GM19025 (cell line): Measurements from ENCODE around the gene ZSCAN1.
"Not testable (repeated sequence)": the region's sequence is repeated elsewhere in the genome, so short reads cannot be mapped to it uniquely, and the experiment has no call there.

Experiments
- ATAC-seq: cut with Tn5 transposase; IDR thresholded peaks from one replicate; pipeline ENCODE4 v1.9.1; 2021; ENCODE audit warnings: mild to moderate bottlenecking, low read depth, moderate library complexity; ENCODE audit not compliant: unreplicated experiment

ZSCAN1 gene

GRCh38 chr19:58033741-58034476 is at the start of gene ZSCAN1:
Gene ZSCAN1 (plus strand): TSS chr19:58034025. CDS start chr19:58037837, 3,812 bp downstream.
- no peak for ATAC-seq

- no peak for ATAC-seq
These were observed 41.0 kb upstream of the ZSCAN1 start for GRCh38 chr19:57992841-57993240.

- no peak for ATAC-seq
These were observed 33.1 kb upstream of the ZSCAN1 start for GRCh38 chr19:58000677-58001076.

DNA sequence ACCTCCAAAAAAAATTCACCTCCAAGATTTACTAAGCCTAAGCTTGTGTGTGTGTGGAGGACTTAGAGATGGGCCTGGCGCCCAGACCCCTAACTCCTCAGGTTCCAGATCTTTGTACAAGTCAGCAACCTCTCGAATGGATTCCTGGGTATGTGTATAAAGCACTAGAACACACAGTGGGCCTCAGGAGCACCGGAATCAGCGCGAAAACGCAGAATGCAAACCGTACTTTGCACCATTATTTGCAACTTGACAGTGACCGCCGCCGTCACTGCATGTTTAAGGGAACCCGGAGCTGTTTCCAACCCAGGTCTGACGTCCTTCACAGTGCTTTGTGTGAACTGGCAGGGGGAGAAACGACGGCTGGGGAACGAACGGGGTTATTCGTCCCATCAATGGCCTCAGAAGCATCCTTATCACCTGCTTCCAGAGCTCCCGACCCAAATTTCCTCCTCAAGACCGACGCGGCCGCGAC is 31.9 kb upstream of the ZSCAN1 start:
- no peak for ATAC-seq

GRCh38 chr19:58002384-58003173 is 31.2 kb upstream of the ZSCAN1 start, which contains the start of gene ZNF606:
Gene ZNF606 (minus strand): TSS chr19:58002820. CDS start chr19:58001319, 1,501 bp downstream.
- peak; percentile 97 for ATAC-seq

DNA sequence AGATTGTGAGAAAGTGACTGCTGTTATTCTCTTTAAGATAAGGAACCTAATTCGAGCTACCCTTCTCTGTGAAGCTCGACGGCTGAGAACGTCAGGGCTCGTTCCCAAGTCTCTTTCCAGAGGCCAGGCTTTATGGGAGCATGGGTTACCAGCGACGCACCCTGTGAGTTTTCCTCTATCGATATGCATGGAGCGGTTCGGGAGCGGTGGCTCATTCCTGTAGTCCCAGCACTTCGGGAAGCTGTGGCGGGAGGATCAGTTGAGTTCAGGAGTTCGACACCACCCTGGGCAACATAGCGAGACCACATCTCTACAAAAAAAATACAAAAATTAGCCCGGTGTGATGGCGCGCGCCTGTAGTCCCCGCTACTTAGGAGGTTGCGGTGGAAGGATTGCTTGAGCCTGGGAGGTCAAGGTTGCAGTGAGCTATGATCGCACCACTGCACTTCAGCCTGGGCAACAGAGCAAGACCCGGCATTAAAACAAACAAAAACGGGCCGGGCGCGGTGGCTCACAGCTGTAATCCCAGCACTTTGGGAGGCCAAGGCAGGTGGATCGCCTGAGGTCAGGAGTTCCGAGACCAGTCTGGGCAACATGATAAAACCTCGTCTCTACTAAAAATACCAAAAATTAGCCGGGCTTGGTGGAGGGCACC is 30.5 kb upstream of the ZSCAN1 start:
- ATAC-seq: no peak

GRCh38 chr19:58007285-58007684 is 26.5 kb upstream of the ZSCAN1 start:
- no peak for ATAC-seq

- not testable (repeated sequence) for ATAC-seq
These were observed 24.9 kb upstream of the ZSCAN1 start for GRCh38 chr19:58008877-58009276.

DNA sequence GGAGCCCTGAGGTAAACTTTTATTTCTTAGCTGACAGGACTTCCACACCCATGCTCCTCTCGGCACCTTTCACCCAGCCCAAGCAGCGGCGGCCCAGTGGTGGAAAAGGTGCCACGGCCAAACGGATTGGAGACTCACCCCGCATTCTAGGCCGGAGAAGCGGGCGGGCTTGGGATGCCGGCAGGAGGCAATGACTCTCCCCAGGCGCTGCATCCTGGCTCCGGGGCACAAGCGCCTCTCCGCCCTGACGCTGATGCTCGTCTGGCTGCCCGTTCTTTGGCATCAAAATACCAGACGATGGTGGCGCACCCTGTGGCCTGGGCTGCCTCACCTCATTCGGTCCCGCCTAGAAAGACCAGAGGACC is 24.5 kb upstream of the ZSCAN1 start:
- ATAC-seq: no peak

GRCh38 chr19:58009666-58010301 is 24.0 kb upstream of the ZSCAN1 start:
- no peak for ATAC-seq

- no peak for ATAC-seq
These were observed 23.3 kb upstream of the ZSCAN1 start for GRCh38 chr19:58010507-58010906.

DNA sequence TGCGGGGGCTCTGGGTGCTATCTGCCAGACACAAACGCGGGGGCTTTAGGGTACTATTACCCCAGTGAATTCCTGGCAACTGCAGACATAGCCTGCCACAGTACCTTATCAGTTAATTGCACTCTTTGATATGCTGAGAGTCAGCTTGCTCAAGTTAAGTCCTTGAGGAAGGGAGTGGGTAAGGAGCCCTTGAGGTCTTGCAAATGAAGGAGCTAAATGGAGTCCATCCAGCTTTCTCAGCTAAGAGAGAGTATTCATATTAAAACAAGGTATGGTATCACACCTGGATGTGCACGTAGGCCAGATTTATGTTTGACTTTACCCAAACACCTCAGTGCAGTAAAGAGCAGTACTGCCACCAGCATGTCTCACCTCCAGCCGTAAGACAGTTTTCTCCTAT is 19.7 kb upstream of the ZSCAN1 start:
- ATAC-seq: no peak

DNA sequence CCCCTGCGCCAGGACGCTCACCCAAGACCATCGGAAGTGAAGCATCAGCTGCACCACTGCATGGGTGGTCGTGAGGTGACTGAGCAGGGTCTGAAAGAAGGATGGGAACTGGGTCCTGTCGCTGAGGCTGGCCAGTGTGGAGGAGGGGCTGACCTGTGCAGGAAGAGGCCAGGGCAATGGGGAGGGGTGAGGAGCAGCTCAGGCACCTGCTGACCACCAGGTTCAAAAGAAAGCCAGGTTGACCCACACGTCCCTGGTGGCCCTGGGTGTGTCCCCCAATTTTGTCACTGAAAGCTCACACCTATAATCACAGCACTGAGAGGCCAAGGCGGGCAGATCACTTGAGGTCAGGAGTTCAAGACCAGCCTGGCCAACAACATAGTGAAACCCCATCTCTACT is 13.7 kb upstream of the ZSCAN1 start:
- no peak for ATAC-seq

DNA sequence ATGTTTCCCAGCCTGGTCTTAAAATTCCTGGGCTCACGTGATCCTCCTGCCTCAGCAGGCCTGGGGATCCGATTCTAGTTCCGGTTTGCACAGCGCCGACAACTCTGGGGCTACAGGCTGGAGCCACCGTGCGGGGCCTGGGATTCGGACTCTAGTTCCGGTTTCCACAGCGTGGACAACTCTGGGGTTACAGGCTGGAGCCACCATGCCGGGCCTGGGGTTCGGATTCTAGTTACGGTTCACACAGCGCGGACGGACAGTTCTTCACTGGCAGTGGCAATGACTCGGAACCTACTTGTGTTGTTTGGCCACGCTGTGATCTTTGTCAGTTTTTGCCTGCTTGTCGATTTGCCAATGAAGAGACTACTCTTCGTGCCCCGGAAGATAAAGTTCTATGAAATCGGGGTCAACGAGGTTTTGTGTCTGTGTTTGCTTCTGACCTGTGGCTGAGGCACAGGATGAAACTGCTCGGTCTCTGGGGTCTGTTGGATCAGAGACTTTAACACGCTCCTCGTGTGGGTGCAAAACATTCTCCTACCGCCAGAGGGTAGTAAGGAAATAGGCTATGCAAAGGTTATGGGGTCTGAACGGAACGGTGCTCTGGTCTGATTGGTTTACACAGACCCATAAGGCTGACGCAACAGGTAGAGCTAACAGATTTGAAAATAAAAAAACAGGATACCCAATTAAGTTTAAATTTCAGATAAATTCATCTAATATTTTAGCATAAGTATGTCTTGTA is 12.1 kb upstream of the ZSCAN1 start:
- ATAC-seq: no peak

GRCh38 chr19:58022283-58022660 is 11.6 kb upstream of the ZSCAN1 start:
- ATAC-seq: no peak

DNA sequence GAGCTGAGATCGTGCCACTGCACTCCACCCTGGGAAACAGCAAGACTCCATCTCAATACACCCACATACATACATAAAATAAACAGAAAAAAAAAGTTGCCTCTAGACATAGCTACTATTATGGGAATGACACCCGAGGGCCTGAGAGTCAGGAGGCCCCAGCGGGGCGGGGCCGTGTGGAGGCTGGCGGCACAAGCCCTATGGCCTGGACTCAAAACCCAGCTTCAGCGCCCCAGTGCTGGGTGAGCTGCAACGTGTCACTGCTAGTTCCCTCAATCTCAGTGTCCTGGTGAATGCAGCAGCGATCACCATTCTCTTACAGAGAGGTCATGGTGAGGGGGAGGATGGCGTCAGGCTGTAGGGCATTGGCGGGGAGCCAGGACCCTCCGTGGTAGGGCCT is 9.2 kb upstream of the ZSCAN1 start:
- ATAC-seq: no peak

DNA sequence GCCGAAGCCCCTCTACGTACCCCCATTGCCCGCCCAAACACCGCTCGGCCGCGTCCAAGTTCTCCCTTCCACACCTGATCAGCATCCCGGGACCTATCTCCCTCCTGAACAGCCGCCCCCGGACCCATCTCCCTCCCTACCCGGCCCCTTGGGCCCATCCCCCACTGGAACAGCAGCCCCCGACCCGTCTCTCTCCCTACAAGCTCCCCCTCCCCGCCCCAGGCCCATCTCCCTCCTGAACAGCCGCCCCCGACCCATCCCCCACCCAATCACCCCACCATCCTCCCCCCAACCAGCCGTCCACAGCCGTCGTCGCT is 610 bp downstream of the ZSCAN1 start:
- ATAC-seq: no peak

GRCh38 chr19:58035863-58036262 is 2.0 kb downstream of the ZSCAN1 start:
- no peak for ATAC-seq

DNA sequence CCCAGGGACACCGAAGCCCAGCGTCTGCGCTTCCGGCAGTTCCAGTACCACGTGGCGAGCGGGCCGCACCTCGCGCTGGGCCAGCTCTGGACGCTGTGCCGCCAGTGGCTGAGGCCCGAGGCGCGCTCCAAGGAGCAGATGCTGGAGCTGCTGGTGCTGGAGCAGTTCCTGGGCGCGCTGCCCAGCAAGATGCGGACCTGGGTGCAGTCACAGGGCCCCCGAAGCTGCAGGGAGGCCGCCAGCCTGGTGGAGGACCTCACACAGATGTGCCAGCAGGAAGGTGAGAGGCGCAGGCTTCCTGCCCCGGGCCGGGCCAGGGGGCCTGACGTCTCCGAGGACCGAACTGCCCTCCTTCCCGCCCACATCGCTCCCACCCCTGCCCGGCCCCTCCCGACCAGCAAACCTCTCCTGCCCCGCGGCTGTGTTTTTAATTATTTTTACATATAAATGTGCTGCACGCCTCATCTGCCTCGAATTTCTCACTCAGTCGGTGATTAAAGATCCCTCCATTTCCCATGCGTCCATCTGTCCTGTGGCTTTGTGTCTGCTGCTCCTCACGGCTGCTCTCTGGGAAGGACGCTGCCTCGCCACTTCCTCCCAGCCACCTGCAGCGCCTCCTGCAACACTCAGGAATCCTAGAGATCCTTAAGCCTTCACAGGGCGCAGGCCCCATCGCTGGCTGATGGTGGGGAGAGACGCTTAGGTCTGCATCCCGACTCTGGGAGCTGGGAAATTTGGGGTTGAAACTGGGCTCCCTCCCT is 4.3 kb downstream of the ZSCAN1 start:
- no peak for ATAC-seq
